Measurements from ENCODE around the gene LRRN4CL. TPM values are rescaled to one million over a fixed set of nuclear protein-coding genes. Genes with fewer than 3 reads are reported as not detected.

Gene LRRN4CL
- total and polyA plus RNA-seq, 2 donors, result 10.9 to 16.7 TPM

DNA sequence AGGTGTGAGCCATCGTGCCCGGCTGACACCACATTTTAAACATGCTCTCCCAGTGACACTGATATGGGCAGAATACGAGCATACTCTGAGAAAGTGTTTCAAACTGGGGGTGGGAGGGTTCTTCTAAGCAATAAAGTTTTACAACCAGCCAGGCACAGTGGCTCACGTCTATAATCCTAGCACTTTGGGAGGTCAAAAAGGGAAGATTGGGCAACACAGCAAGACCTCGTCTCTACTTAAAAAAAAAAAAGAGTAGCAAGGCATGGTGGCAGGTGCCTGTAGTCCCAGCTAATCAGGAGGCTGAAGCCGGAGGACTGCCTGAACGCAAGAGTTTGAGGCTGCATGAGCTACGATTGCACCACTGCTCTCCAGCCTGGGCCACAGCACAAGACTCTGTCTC, 45.1 kb downstream of the LRRN4CL start:
- no peak overlapping the region for H3K4me3 ChIP-seq (ENCODE audit: low read depth, low read length)
- H3K4me1 ChIP-seq (ENCODE audit: insufficient read depth), result peaks cover 3% of the 10 kb centered on the region
- no peak for DNase-seq (ENCODE audit: extremely low spot score)
- H3K36me3 ChIP-seq (ENCODE audit: insufficient read depth), result no peaks in the 10 kb centered on the region
- H3K27ac ChIP-seq (ENCODE audit: low read depth), result no peak overlapping the region
- WGBS, result 75% methylated on average over 8 of the region's 8 CpGs

Small RNA genes within 50 kb of the gene (small RNA-seq; reads per million reads assigned to genes)
- gene SNORA57, result not detected

Other genes starting within 250 kb of the LRRN4CL start
- gene AHNAK, start 142.7 kb downstream of the LRRN4CL start, total RNA-seq, result 554 TPM
- gene AHNAK, start 142.7 kb downstream of the LRRN4CL start, polyA plus RNA-seq, result 200 TPM
- gene EEF1G, start 115.6 kb downstream of the LRRN4CL start, total RNA-seq, result 863 TPM
- gene EEF1G, start 115.6 kb downstream of the LRRN4CL start, polyA plus RNA-seq, result 1,468 TPM
- gene TUT1, start 98.0 kb downstream of the LRRN4CL start, total RNA-seq, result 5.1 TPM
- gene TUT1, start 98.0 kb downstream of the LRRN4CL start, polyA plus RNA-seq, result 14.3 TPM
- 75.2 TPM for gene MTA2, start 87.7 kb downstream of the LRRN4CL start, total RNA-seq
- gene MTA2, start 87.7 kb downstream of the LRRN4CL start, polyA plus RNA-seq, result 52.8 TPM
- gene EML3, start 76.8 kb downstream of the LRRN4CL start, total RNA-seq, result 12.9 TPM
- 47.7 TPM for gene EML3, start 76.8 kb downstream of the LRRN4CL start, polyA plus RNA-seq
- gene ROM1, start 76.3 kb downstream of the LRRN4CL start, total RNA-seq, result 1.3 TPM
- gene ROM1, start 76.3 kb downstream of the LRRN4CL start, polyA plus RNA-seq, result 18.9 TPM
- 9.7 TPM for gene B3GAT3, start 67.5 kb downstream of the LRRN4CL start, total RNA-seq
- 37.7 TPM for gene B3GAT3, start 67.5 kb downstream of the LRRN4CL start, polyA plus RNA-seq
- gene GANAB, start 42.9 kb downstream of the LRRN4CL start, total RNA-seq, result 93.9 TPM
- gene GANAB, start 42.9 kb downstream of the LRRN4CL start, polyA plus RNA-seq, result 152 TPM
- 7.9 TPM for gene INTS5, start 36.2 kb downstream of the LRRN4CL start, total RNA-seq
- 16.6 TPM for gene INTS5, start 36.2 kb downstream of the LRRN4CL start, polyA plus RNA-seq
- gene C11orf98, start 24.3 kb downstream of the LRRN4CL start, total RNA-seq, result 10.9 TPM
- 72.1 TPM for gene C11orf98, start 24.3 kb downstream of the LRRN4CL start, polyA plus RNA-seq
- 5.0 TPM for gene CSKMT, start 24.2 kb downstream of the LRRN4CL start, total RNA-seq
- 9.5 TPM for gene CSKMT, start 24.2 kb downstream of the LRRN4CL start, polyA plus RNA-seq
- 3.4 TPM for gene UQCC3, start 17.9 kb downstream of the LRRN4CL start, total RNA-seq
- 13.3 TPM for gene UQCC3, start 17.9 kb downstream of the LRRN4CL start, polyA plus RNA-seq
- 3.1 TPM for gene LBHD1, start 17.3 kb downstream of the LRRN4CL start, total RNA-seq
- 2.8 TPM for gene LBHD1, start 17.3 kb downstream of the LRRN4CL start, polyA plus RNA-seq
- 34.5 TPM for gene UBXN1, start 10.5 kb downstream of the LRRN4CL start, total RNA-seq
- gene UBXN1, start 10.5 kb downstream of the LRRN4CL start, polyA plus RNA-seq, result 206 TPM
- gene BSCL2, start 17.9 kb upstream of the LRRN4CL start, total RNA-seq, result 25.6 TPM
- gene BSCL2, start 17.9 kb upstream of the LRRN4CL start, polyA plus RNA-seq, result 52.6 TPM
- gene GNG3, start 18.1 kb upstream of the LRRN4CL start, total RNA-seq, result 0.37 TPM
- gene GNG3, start 18.1 kb upstream of the LRRN4CL start, polyA plus RNA-seq, result 0.96 TPM
- gene HNRNPUL2, start 37.9 kb upstream of the LRRN4CL start, total RNA-seq, result 25.9 TPM
- gene HNRNPUL2, start 37.9 kb upstream of the LRRN4CL start, polyA plus RNA-seq, result 50.4 TPM
- 35.6 TPM for gene TTC9C, start 39.0 kb upstream of the LRRN4CL start, total RNA-seq
- 27.3 TPM for gene TTC9C, start 39.0 kb upstream of the LRRN4CL start, polyA plus RNA-seq
- 10.5 TPM for gene ZBTB3, start 64.6 kb upstream of the LRRN4CL start, total RNA-seq
- gene ZBTB3, start 64.6 kb upstream of the LRRN4CL start, polyA plus RNA-seq, result 3.2 TPM
- 46.4 TPM for gene POLR2G, start 72.0 kb upstream of the LRRN4CL start, total RNA-seq
- gene POLR2G, start 72.0 kb upstream of the LRRN4CL start, polyA plus RNA-seq, result 107 TPM
- 8.5 TPM for gene TAF6L, start 81.9 kb upstream of the LRRN4CL start, total RNA-seq
- gene TAF6L, start 81.9 kb upstream of the LRRN4CL start, polyA plus RNA-seq, result 21.9 TPM
- gene TMEM179B, start 97.9 kb upstream of the LRRN4CL start, total RNA-seq, result 26.2 TPM
- 64.1 TPM for gene TMEM179B, start 97.9 kb upstream of the LRRN4CL start, polyA plus RNA-seq
- 16.7 TPM for gene TMEM223, start 102.5 kb upstream of the LRRN4CL start, total RNA-seq
- gene TMEM223, start 102.5 kb upstream of the LRRN4CL start, polyA plus RNA-seq, result 21.3 TPM
- gene NXF1, start 115.9 kb upstream of the LRRN4CL start, total RNA-seq, result 32.4 TPM
- 103 TPM for gene NXF1, start 115.9 kb upstream of the LRRN4CL start, polyA plus RNA-seq
- gene STX5, start 142.5 kb upstream of the LRRN4CL start, total RNA-seq, result 30.0 TPM
- 32.0 TPM for gene STX5, start 142.5 kb upstream of the LRRN4CL start, polyA plus RNA-seq
- not detected for gene TEX54, start 143.3 kb upstream of the LRRN4CL start, total RNA-seq
- not detected for gene TEX54, start 143.3 kb upstream of the LRRN4CL start, polyA plus RNA-seq
- 31.1 TPM for gene WDR74, start 150.1 kb upstream of the LRRN4CL start, total RNA-seq
- 47.1 TPM for gene WDR74, start 150.1 kb upstream of the LRRN4CL start, polyA plus RNA-seq
- 45.0 TPM for gene SLC3A2, start 191.4 kb upstream of the LRRN4CL start, total RNA-seq
- 126 TPM for gene SLC3A2, start 191.4 kb upstream of the LRRN4CL start, polyA plus RNA-seq
- gene CHRM1, start 231.8 kb upstream of the LRRN4CL start, total RNA-seq, result 0.53 TPM
- gene CHRM1, start 231.8 kb upstream of the LRRN4CL start, polyA plus RNA-seq, result 0.46 TPM

Measured in urinary bladder (tissue), 4 donors.